MCF 10A (cell line): ENCODE results near the gene ACTN2. TPM values are rescaled to one million over a fixed set of nuclear protein-coding genes. Genes with fewer than 3 reads are reported as not detected.

Source experiments
- BruUV-seq: library from RNA; stranded (reverse); fragments of 400-500 nt; replicated peaks from 2 replicates; lab custom pipeline; 2021; lab: Mats Ljungman, UMichigan
- CTCF ChIA-PET: fragments of 300-600 bp; sonication (Branson Sonifier 250); formaldehyde crosslinking; extraction: SDS; loops from one replicate; lab custom pipeline; 2021; ENCODE audit warnings: antibody characterized with exemption, inconsistent platforms; lab: Yijun Ruan, JAX
- POLR2A ChIA-PET: fragments of 300-600, 350-650 bp; sonication (Branson Sonifier 250); formaldehyde crosslinking; extraction: SDS; loops from one replicate; lab custom pipeline; 2020; ENCODE audit warnings: antibody characterized with exemption, inconsistent platforms; lab: Yijun Ruan, JAX
- DNase-seq: peaks from one replicate; pipeline ENCODE4 v3.0.0-alpha.2; 2018; ENCODE audit not compliant: unreplicated experiment
- H3K27ac Mint-ChIP-seq: one replicate; pipeline ENCODE4 v1.8.0; 2022; ENCODE audit warnings: mild to moderate bottlenecking, low read depth, mixed read lengths; ENCODE audit not compliant: unreplicated experiment
- H3K27me3 Mint-ChIP-seq: one replicate; pipeline ENCODE4 v1.8.0; 2022; ENCODE audit warnings: mixed read lengths; ENCODE audit not compliant: insufficient read depth, unreplicated experiment
- H3K36me3 Mint-ChIP-seq: one replicate; pipeline ENCODE4 v1.8.0; 2022; ENCODE audit warnings: mild to moderate bottlenecking, moderate library complexity, mixed read lengths; ENCODE audit not compliant: insufficient read depth, unreplicated experiment
- H3K4me1 Mint-ChIP-seq: one replicate; pipeline ENCODE4 v1.8.0; 2022; ENCODE audit warnings: mixed read lengths; ENCODE audit not compliant: insufficient read depth, unreplicated experiment
- H3K4me3 Mint-ChIP-seq: one replicate; pipeline ENCODE4 v1.8.0; 2022; ENCODE audit warnings: mild to moderate bottlenecking, moderate library complexity, mixed read lengths; ENCODE audit not compliant: unreplicated experiment
- H3K9me3 Mint-ChIP-seq: one replicate; pipeline ENCODE4 v1.8.0; 2022; ENCODE audit warnings: mixed read lengths; ENCODE audit not compliant: unreplicated experiment
- intact Hi-C: fragments of 100-400 bp; cut with micrococcal nuclease; formaldehyde crosslinking; loops from 2 replicates; pipeline ENCODE4 v1.14.1; 2022
- total RNA-seq: library from RNA; stranded (reverse); gene quantifications from 2 replicates; pipeline ENCODE4 v1.2.3, GENCODE V29; 2022
- TF ChIP-seq, protein P1 (sequence below): fragments of 200-600 bp; IDR thresholded peaks from one replicate; pipeline ENCODE4 v1.8.0; 2022; ENCODE audit warnings: antibody characterized with exemption, mild to moderate bottlenecking; ENCODE audit not compliant: unreplicated experiment

Gene ACTN2
- total RNA-seq, 1 experiment from 2014 or later = not detected

DNA sequence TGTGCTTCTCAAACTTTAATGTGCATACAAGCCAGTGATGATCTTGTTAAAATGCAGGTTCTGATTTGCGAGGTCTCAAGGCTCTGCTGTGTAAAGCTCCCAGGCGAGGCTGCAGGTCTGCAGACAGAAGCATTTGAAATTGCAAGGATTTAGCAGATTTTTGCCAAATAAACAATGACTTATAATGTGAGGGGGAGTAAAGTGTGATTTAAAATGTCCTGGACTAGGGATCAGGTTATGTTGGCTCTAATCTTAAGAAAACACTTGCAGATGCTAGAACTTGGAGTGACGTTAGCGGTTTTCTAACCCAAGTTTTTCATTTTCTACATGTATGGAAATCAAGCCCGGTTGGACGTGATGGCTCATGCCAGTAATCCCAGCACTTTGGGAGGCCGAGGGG is 16.2 kb upstream of the ACTN2 start:
- Mint-ChIP-seq H3K36me3 (no peaks in the 10 kb centered on the region), H3K4me1 (peaks cover 6% of the 10 kb centered on the region), H3K27ac (no peak overlapping the region), H3K9me3 (no peaks in the 10 kb centered on the region), H3K27me3 (peaks cover 55% of the 10 kb centered on the region), H3K4me3 (no peak overlapping the region)
- TF ChIP-seq, protein P1, sequence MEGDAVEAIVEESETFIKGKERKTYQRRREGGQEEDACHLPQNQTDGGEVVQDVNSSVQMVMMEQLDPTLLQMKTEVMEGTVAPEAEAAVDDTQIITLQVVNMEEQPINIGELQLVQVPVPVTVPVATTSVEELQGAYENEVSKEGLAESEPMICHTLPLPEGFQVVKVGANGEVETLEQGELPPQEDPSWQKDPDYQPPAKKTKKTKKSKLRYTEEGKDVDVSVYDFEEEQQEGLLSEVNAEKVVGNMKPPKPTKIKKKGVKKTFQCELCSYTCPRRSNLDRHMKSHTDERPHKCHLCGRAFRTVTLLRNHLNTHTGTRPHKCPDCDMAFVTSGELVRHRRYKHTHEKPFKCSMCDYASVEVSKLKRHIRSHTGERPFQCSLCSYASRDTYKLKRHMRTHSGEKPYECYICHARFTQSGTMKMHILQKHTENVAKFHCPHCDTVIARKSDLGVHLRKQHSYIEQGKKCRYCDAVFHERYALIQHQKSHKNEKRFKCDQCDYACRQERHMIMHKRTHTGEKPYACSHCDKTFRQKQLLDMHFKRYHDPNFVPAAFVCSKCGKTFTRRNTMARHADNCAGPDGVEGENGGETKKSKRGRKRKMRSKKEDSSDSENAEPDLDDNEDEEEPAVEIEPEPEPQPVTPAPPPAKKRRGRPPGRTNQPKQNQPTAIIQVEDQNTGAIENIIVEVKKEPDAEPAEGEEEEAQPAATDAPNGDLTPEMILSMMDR = no peak
- ChIA-PET POLR2A (interaction anchor here (0.8 to 1.3 kb wide), 2 partner anchors 12 to 125 kb away, joined by 3 to 6 read pairs; partner anchors contain the start of gene MTR), CTCF (interaction anchor here (0.7 to 1.0 kb wide), 2 partner anchors 89 to 670 kb away, joined by 3 read pairs; no protein-coding TSS in a partner anchor)
- no peak for DNase-seq
- no TSS peak for BruUV-seq
- intact Hi-C loops = no loop called here

DNA sequence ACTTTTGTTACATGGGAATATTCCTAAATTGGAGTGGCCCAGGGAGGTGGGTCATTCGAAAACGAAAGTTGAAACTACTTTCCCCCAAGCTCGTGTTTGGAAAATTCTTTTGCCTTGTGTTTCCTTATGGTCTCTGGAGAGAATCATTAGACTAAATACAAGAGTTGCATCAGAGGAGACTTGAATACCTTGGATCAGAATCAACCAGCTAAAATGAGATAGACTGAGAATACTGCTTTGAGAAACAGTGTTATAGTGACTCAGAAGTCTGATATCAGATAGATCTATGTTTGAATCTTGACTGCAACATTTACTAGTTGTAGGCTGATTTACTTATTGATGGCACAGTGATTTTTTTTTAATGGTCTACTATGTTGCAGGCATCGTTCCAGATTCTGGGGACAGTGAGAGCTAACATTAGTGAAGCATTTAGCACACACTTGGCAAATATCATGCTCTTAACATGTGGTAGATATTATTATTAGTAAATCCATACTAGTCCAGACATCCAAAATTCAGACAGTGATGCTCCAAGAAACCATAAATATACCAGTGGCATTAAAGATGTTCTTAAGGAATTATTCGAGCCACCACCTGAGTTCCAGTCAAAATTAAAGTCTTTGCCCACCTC is 12.9 kb upstream of the ACTN2 start:
- POLR2A ChIA-PET = interaction anchor here (1.0 to 1.4 kb wide), 4 partner anchors 8 to 715 kb away, joined by 3 read pairs; partner anchors contain the start of gene HEATR1
- DNase-seq = peak; percentile 25
- intact Hi-C loops = no loop called here
- BruUV-seq = no TSS peak
- H3K9me3 Mint-ChIP-seq = no peaks in the 10 kb centered on the region
- H3K27ac Mint-ChIP-seq = no peak overlapping the region
- H3K36me3 Mint-ChIP-seq = no peaks in the 10 kb centered on the region
- CTCF ChIA-PET = interaction anchor here (0.6 to 0.7 kb wide), 3 partner anchors 8 to 738 kb away, joined by 3 read pairs; no protein-coding TSS in a partner anchor
- TF ChIP-seq, protein P1 = no peak
- H3K27me3 Mint-ChIP-seq = peaks cover 74% of the 10 kb centered on the region
- peaks cover 6% of the 10 kb centered on the region for H3K4me1 Mint-ChIP-seq
- H3K4me3 Mint-ChIP-seq = no peak overlapping the region

DNA sequence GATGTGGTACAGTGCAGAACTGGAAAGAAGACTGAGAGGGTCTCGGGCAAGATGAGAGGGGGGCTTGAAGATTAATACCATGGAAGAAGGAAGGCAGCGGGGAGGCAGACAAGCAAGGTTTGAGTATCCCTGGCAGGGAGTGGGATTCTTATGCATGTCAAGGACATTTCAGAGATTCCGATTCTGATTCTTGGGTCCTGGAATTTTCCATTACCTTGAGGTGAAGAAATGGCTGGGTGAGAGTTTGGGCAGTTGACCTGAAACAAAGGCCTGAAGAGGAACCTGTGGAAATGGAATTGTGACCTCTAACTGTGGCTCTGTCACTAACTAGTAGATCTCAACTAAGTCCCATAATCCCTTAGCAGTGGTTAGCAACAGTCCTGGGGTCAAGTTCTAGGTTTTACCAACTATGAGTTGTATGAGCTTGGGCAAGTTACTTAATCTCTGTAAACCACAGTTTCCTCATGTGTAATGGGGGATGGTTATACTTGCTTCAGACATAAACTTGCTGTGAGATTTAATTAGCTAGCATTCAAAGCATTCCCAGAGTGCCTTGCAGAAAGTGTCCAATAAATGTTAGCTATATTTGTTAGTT is 8.6 kb upstream of the ACTN2 start:
- no peak for DNase-seq
- ChIA-PET CTCF (interaction anchor here (0.5 to 1.6 kb wide), 6 partner anchors 10 to 889 kb away, joined by 3 to 4 read pairs (median 3); no protein-coding TSS in a partner anchor), POLR2A (interaction anchor here (0.7 kb wide), 1 partner anchor 20 kb away, joined by 4 read pairs; no protein-coding TSS in a partner anchor)
- TF ChIP-seq, protein P1 = no peak
- BruUV-seq = no TSS peak
- no peak overlapping the region for H3K4me3 Mint-ChIP-seq
- no peak overlapping the region for H3K27ac Mint-ChIP-seq
- H3K9me3 Mint-ChIP-seq = no peaks in the 10 kb centered on the region
- intact Hi-C loops = no loop called here
- H3K36me3 Mint-ChIP-seq = no peaks in the 10 kb centered on the region
- H3K27me3 Mint-ChIP-seq = peaks cover 91% of the 10 kb centered on the region
- H3K4me1 Mint-ChIP-seq = peaks cover 3% of the 10 kb centered on the region

DNA sequence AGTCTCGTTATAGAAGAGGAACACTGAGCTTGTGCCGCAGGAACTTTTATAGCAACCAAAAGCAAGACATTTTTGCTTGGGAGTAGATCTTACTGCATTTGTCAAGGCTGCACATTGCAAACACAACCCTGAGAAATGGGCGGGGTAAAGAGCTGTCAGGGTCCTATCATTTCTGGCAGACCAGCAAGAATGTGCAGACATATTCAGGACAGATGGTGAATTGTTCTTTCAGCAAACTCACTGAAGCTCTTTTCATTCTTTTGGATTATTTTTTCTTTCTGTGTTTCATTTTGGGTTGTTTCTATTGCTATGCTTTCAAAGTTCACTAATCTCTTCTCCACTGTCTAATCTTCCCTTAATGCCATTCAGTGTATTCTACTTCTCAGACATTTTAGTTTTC is 5.1 kb upstream of the ACTN2 start:
- CTCF ChIA-PET = interaction anchor here (0.6 to 1.6 kb wide), 3 partner anchors 8 to 79 kb away, joined by 3 to 5 read pairs (median 4); no protein-coding TSS in a partner anchor
- Mint-ChIP-seq H3K4me1 (peaks cover 7% of the 10 kb centered on the region), H3K27ac (no peak overlapping the region), H3K27me3 (peaks cover 84% of the 10 kb centered on the region), H3K36me3 (peaks cover 6% of the 10 kb centered on the region), H3K4me3 (no peak overlapping the region), H3K9me3 (peaks cover 11% of the 10 kb centered on the region)
- no peak for DNase-seq
- TF ChIP-seq, protein P1 = no peak
- no TSS peak for BruUV-seq
- intact Hi-C loops = no loop called here
- POLR2A ChIA-PET = interaction anchor here (0.9 kb wide), 1 partner anchor 9 kb away, joined by 3 read pairs; no protein-coding TSS in a partner anchor
